Posterior cingulate gyrus (tissue), 11 donors: ENCODE measurements around the gene MAD1L1.

Experiments used
- DNase-seq, 10 donors: peaks; one replicate each; pipeline versions ENCODE4 v3.0.0 to v3.0.0-alpha.2; 2020 to 2021; ENCODE audit warnings: mixed read lengths in 3 of 10
- intact Hi-C: fragments of 100-400 bp; cut with DNase I; formaldehyde crosslinking; loops from one replicate; pipeline ENCODE4 v1.15.1; 2023

MAD1L1 gene

GRCh38 chr7:2031451-2031845 lies 201.3 kb downstream of the MAD1L1 start:
- DNase-seq, result peak in 3 of 10 donors; percentile 4 to 77 (median 28)
- intact Hi-C loops, result no loop called here

- peak in 5 of 10 donors; percentile 2 to 69 (median 62) for DNase-seq
- intact Hi-C loops, result no loop called here
Observed at GRCh38 chr7:2030475-2031450, 202.0 kb downstream of the MAD1L1 start.

- peak in 5 of 10 donors; percentile 1 to 56 (median 37) for DNase-seq
- intact Hi-C loops, result no loop called here
Observed at GRCh38 chr7:2029936-2030335, 202.8 kb downstream of the MAD1L1 start.

- intact Hi-C loops, result no loop called here
- peak in 5 of 10 donors; percentile 2 to 64 (median 6) for DNase-seq
Observed at GRCh38 chr7:2029211-2029905, 203.4 kb downstream of the MAD1L1 start.

GRCh38 chr7:2028733-2029132 lies 204.0 kb downstream of the MAD1L1 start:
- DNase-seq, result peak in 3 of 10 donors; percentile 4 to 17 (median 4)
- intact Hi-C loops, result no loop called here

GRCh38 chr7:2025188-2025587 lies 207.6 kb downstream of the MAD1L1 start:
- intact Hi-C loops, result no loop called here
- DNase-seq, result no peak

- intact Hi-C loops, result no loop called here
- peak in 2 of 10 donors; percentile 26 to 39 for DNase-seq
Observed at GRCh38 chr7:2024567-2024918, 208.2 kb downstream of the MAD1L1 start.

- DNase-seq, result peak in 3 of 10 donors; percentile 7 to 48 (median 31)
- intact Hi-C loops, result no loop called here
Observed at GRCh38 chr7:2023877-2024566, 208.7 kb downstream of the MAD1L1 start.

GRCh38 chr7:2022737-2023250 lies 210.0 kb downstream of the MAD1L1 start:
- intact Hi-C loops, result no loop called here
- DNase-seq, result no peak

GRCh38 chr7:2022021-2022409 lies 210.7 kb downstream of the MAD1L1 start:
- intact Hi-C loops, result no loop called here
- peak in 5 of 10 donors; percentile 1 to 54 (median 6) for DNase-seq

- DNase-seq, result peak in 5 of 10 donors; percentile 27 to 85 (median 77)
- intact Hi-C loops, result no loop called here
Observed at GRCh38 chr7:2019711-2020511, 212.8 kb downstream of the MAD1L1 start.

- intact Hi-C loops, result no loop called here
- DNase-seq, result no peak
Observed at GRCh38 chr7:2019461-2019710, 213.4 kb downstream of the MAD1L1 start.

- intact Hi-C loops, result no loop called here
- DNase-seq, result peak in 7 of 10 donors; percentile 23 to 93 (median 48)
Observed at GRCh38 chr7:2018569-2019460, 213.9 kb downstream of the MAD1L1 start.

GRCh38 chr7:2017914-2018568 lies 214.7 kb downstream of the MAD1L1 start:
- DNase-seq, result peak in 5 of 10 donors; percentile 7 to 75 (median 37)
- intact Hi-C loops, result no loop called here

GRCh38 chr7:2017481-2017891 lies 215.3 kb downstream of the MAD1L1 start:
- peak in 4 of 10 donors; percentile 12 to 73 (median 57) for DNase-seq

GRCh38 chr7:2016761-2017480 lies 215.8 kb downstream of the MAD1L1 start:
- peak in 5 of 10 donors; percentile 3 to 72 (median 29) for DNase-seq
- intact Hi-C loops, result no loop called here

More at GRCh38 chr7:2017481-2017891, 215.3 kb downstream of the MAD1L1 start:
- intact Hi-C loops, result no loop called here

GRCh38 chr7:2016021-2016631 lies 216.6 kb downstream of the MAD1L1 start:
- intact Hi-C loops, result no loop called here
- DNase-seq, result peak in 5 of 10 donors; percentile 5 to 67 (median 48)
